Adrenal gland (tissue), 12 donors: Measurements from ENCODE around the gene SLC38A2. TPM values are rescaled to one million over a fixed set of nuclear protein-coding genes. Genes with fewer than 3 reads are reported as not detected.
A peak's percentile ranks its signal among the peaks of the same experiment; 100 is the strongest.
"Not testable (repeated sequence)": the region's sequence is repeated elsewhere in the genome, so short reads cannot be mapped to it uniquely, and the experiment has no call there.

Source experiments
- DNase-seq, 7 donors: peaks; one replicate each; pipeline ENCODE4 v3.0.0-alpha.2; 2019 to 2020
- H3K27ac ChIP-seq, 5 donors: fragments of 200-600 bp; sonication (generic) in 4 of 5; 1 replicate in 3 of 5; 2 replicates in 2 of 5; pipeline versions ENCODE4 v1.5.1 to v1.8.0; 2016 to 2020; ENCODE audit warnings: mild to moderate bottlenecking in 1 of 5
- H3K27me3 ChIP-seq: fragments of 200-600 bp; 2 replicates; pipeline ENCODE4 v1.8.0; 2021
- H3K36me3 ChIP-seq, 2 donors: fragments of 200-600 bp; replicated peaks in 1 of 2; 1 replicate in 1 of 2; 2 replicates in 1 of 2; pipeline versions ENCODE4 v1.5.1 to v1.8.0; 2018 to 2022
- H3K4me1 ChIP-seq, 2 donors: fragments of 200-600 bp; replicated peaks in 1 of 2; 1 replicate in 1 of 2; 2 replicates in 1 of 2; pipeline versions ENCODE4 v1.5.1 to v1.8.0; 2018 to 2021
- H3K4me3 ChIP-seq, 4 donors: fragments of 200-600 bp; sonication (generic) in 3 of 4; one replicate each; pipeline ENCODE4 v1.5.1; 2016 to 2018
- H3K9me3 ChIP-seq, 3 donors: fragments of 200-600 bp; sonication (generic) in 1 of 3; replicated peaks in 1 of 3; 1 replicate in 2 of 3; 2 replicates in 1 of 3; pipeline versions ENCODE4 v1.5.1 to v1.8.0; 2016 to 2021
- POLR2A ChIP-seq, 2 donors: fragments of 450-650 bp; IDR thresholded peaks; one replicate each; pipeline ENCODE4 v1.6.1; 2017; ENCODE audit warnings: antibody characterized with exemption in 2 of 2, mild to moderate bottlenecking in 2 of 2, moderate library complexity in 1 of 2
- WGBS, 4 donors: extraction: QIAGEN DNeasy Blood & Tissue Kit in 2 of 4; methylation state at CpG; one replicate each; pipeline versions ENCODE4 v1.1.5 to v1.1.7; 2013 to 2017; 5-methylcytosine and 5-hydroxymethylcytosine counted together
- intact Hi-C, 2 donors: fragments of 100-400 bp; cut with DNase I; formaldehyde crosslinking; loops; one replicate each; pipeline versions ENCODE4 v1.14.1 to v1.15.0; 2022 to 2023
- polyA plus RNA-seq, 3 donors: library from polyadenylated mRNA; stranded (reverse); fragments of 200-250 nt in 2 of 3; fragments of 350-450 nt in 1 of 3; fragmentation: Illumina TruSeq in 1 of 3; extraction: RNeasy Lipid Tissue Mini Kit (QIAGEN cat#74804) in 1 of 3; gene quantifications; one replicate each; pipeline ENCODE4 v1.2.3, GENCODE V29; 2013 to 2014
- total RNA-seq, 9 donors: library from RNA; depleted of rRNA in 4 of 9; stranded (reverse); fragments of >200 nt in 4 of 9; fragments of 120-200 nt in 1 of 9; fragmentation: NEBNext Ultra II Directional in 1 of 9; extraction: Animal tissue kit (Norgen Biotek cat#: 25700) in 1 of 9; gene quantifications; one replicate each; pipeline versions ENCODE4 v1.1.0 to v1.2.4, GENCODE V29; 2013 to 2023
- TF ChIP-seq, protein P1 (sequence below), 6 experiments: fragments of 450-650 bp in 4 of 6; fragments of 200-600 bp in 2 of 6; sonication (generic) in 1 of 6; IDR thresholded peaks; 1 replicate in 5 of 6; 2 replicates in 1 of 6; pipeline versions ENCODE4 v1.5.1 to v1.8.0; 2016 to 2021; ENCODE audit warnings: antibody characterized with exemption in 6 of 6, mild to moderate bottlenecking in 2 of 6, moderate library complexity in 1 of 6
- donor health status: healthy with polysubstance abuse.
- donor health status: Bipolar disorder and iron deficiency.
- donor health status: DM: yes; HTN: yes; CAD: no.
- donor health status: DM: no; HTN: no; CAD: no.
- donor health status: DM: no; HTN: no; CAD: no.
- donor health status: DM: yes; HTN: yes; CAD: no.

SLC38A2 gene
- total and polyA plus RNA-seq, 12 donors = 94.6 to 948 (median 280) TPM

DNA sequence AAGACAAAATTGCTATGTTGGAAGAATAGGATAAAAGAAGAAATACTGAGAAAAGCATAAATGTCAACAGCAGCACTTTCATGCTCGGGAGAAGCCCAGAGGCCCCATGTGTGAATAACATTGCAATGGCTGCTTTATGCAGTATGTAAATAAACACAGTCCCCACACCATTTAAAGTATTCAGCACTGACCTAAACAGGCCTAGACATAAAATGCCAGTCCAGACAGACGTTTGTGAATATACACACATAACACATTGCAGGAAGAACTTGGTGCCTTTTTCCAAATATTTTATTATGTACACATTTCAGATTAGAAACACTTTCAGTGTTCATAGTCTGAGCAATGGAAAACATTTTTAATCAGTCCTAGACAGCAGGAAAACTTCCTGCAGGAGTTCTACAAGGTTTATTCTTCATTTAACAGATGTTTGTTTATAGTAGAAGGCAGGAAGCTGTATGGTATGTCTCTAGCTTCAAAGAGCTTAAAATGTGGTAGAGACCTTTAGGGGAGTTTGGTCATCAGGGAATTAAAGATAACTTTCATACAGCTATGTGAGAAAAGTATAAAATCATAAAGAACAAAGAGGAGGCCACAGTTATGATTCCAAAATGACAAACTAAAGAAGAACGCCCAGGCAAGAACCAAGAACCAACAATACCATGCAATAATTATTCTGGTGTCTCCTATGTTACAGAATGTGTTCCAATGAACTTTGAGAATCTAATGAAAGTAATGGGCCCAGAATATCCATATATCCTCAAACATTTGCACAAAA lies 30.6 kb upstream of the SLC38A2 start:
- Histone ChIP-seq H3K4me1 (peaks cover 13 to 26% of the 10 kb centered on the region in 2 donors), H3K27me3 (no peaks in the 10 kb centered on the region), H3K4me3 (no peak overlapping the region), H3K27ac (peak overlapping the region in 3 of 5 donors; percentile 19 to 59 (median 50)), H3K36me3 (no peaks in the 10 kb centered on the region), H3K9me3 (no peaks in the 10 kb centered on the region)
- 67 to 70% (median 67%) methylated on average over 3 of the region's 3 CpGs for WGBS, 4 donors
- no peak for DNase-seq
- TF ChIP-seq POLR2A (IDR thresholded peaks at IDR 0.05) = no peak
- TF ChIP-seq, protein P1, sequence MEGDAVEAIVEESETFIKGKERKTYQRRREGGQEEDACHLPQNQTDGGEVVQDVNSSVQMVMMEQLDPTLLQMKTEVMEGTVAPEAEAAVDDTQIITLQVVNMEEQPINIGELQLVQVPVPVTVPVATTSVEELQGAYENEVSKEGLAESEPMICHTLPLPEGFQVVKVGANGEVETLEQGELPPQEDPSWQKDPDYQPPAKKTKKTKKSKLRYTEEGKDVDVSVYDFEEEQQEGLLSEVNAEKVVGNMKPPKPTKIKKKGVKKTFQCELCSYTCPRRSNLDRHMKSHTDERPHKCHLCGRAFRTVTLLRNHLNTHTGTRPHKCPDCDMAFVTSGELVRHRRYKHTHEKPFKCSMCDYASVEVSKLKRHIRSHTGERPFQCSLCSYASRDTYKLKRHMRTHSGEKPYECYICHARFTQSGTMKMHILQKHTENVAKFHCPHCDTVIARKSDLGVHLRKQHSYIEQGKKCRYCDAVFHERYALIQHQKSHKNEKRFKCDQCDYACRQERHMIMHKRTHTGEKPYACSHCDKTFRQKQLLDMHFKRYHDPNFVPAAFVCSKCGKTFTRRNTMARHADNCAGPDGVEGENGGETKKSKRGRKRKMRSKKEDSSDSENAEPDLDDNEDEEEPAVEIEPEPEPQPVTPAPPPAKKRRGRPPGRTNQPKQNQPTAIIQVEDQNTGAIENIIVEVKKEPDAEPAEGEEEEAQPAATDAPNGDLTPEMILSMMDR (IDR thresholded peaks at IDR 0.05) = no peak
- intact Hi-C loops = no loop called here

DNA sequence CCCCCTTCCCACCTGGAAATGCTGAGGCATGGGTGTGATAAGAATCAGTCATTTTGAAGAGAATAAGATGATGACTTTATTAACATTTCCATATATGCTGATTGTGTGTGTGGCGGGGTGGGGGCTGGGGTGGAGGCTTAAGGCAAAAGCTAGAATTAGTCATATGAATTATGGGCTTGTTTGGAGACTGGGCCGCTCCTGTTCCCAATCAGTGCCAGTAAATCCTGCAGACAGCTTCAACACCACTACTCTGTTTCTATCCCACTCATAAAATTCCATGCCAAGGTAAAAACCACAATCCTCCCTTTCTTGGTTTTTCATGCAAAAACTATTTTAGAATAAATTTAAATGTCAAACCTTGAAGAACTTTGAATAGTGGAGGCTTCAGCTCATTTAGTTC lies 29.9 kb upstream of the SLC38A2 start:
- H3K27ac ChIP-seq = peak overlapping the region in 2 of 5 donors; percentile 50 to 59
- DNase-seq = peak; percentile 38 to 79 (median 63)
- TF ChIP-seq, protein P1 (IDR thresholded peaks at IDR 0.05) = no peak
- no peak for TF ChIP-seq POLR2A (IDR thresholded peaks at IDR 0.05)
- no peaks in the 10 kb centered on the region for H3K9me3 ChIP-seq
- intact Hi-C loops = no loop called here
- H3K4me1 ChIP-seq = peaks cover 13 to 26% of the 10 kb centered on the region in 2 donors
- 22 to 38% (median 31%) methylated on average over 2 of the region's 2 CpGs for WGBS, 4 donors
- H3K36me3 ChIP-seq = no peaks in the 10 kb centered on the region
- H3K4me3 ChIP-seq = no peak overlapping the region
- no peaks in the 10 kb centered on the region for H3K27me3 ChIP-seq

DNA sequence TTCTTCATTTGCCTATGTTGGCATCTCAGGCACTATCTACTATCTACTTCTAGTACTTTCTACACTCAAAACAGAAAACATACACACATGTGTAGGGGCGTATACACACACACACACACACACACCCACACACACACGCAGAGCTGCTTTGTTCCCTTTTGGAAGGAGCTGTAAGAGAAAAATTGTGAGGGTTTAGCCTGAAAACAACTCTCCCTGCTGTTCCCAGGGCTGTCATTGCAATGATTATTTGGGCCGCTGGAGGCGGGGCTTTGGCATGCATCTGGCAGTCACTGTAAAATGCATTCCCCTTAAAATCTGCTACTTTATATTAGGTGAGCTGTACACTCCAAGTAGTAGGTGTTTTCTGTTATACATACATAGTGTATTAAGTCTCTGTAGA lies 29.1 kb upstream of the SLC38A2 start:
- Histone ChIP-seq H3K4me1 (peaks cover 13 to 26% of the 10 kb centered on the region in 2 donors), H3K9me3 (no peaks in the 10 kb centered on the region), H3K27ac (peak overlapping the region in 1 of 5 donors; percentile 59), H3K27me3 (no peaks in the 10 kb centered on the region), H3K36me3 (no peaks in the 10 kb centered on the region), H3K4me3 (no peak overlapping the region)
- DNase-seq = peak in 3 of 7 donors; percentile 30 to 51 (median 43)
- TF ChIP-seq, protein P1 (IDR thresholded peaks at IDR 0.05) = peak in 3 of 6 experiments; percentile 16 to 29 (median 26)
- TF ChIP-seq POLR2A (IDR thresholded peaks at IDR 0.05) = no peak
- 64 to 73% (median 66%) methylated on average over 4 of the region's 4 CpGs for WGBS, 4 donors
- intact Hi-C loops = no loop called here

DNA sequence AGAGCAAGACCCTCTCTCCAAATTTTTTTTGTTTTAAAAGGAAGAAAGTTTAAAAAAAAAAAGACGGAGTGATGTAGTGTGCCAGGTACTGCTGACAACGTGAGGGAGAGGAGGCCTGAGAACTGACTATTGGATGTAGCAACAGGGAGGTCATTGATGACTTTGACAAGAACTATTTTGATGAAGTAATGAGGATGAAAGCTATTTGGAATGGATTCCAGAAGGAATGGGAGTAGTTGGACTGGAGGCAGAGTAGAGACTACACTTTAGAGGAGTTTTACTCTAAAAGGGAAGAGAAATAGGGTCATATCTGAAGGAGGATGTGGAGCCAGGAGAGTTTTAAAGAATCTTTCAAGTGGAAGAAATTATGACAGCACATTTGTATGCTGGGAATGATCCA lies 27.8 kb upstream of the SLC38A2 start:
- Histone ChIP-seq H3K36me3 (no peaks in the 10 kb centered on the region), H3K9me3 (no peaks in the 10 kb centered on the region), H3K4me1 (peaks cover 13 to 26% of the 10 kb centered on the region in 2 donors), H3K4me3 (no peak overlapping the region), H3K27me3 (no peaks in the 10 kb centered on the region), H3K27ac (no peak overlapping the region)
- DNase-seq = no peak
- 87 to 96% (median 92%) methylated on average over 2 of the region's 2 CpGs for WGBS, 4 donors
- TF ChIP-seq, protein P1 (IDR thresholded peaks at IDR 0.05) = no peak
- no peak for TF ChIP-seq POLR2A (IDR thresholded peaks at IDR 0.05)
- intact Hi-C loops = no loop called here

DNA sequence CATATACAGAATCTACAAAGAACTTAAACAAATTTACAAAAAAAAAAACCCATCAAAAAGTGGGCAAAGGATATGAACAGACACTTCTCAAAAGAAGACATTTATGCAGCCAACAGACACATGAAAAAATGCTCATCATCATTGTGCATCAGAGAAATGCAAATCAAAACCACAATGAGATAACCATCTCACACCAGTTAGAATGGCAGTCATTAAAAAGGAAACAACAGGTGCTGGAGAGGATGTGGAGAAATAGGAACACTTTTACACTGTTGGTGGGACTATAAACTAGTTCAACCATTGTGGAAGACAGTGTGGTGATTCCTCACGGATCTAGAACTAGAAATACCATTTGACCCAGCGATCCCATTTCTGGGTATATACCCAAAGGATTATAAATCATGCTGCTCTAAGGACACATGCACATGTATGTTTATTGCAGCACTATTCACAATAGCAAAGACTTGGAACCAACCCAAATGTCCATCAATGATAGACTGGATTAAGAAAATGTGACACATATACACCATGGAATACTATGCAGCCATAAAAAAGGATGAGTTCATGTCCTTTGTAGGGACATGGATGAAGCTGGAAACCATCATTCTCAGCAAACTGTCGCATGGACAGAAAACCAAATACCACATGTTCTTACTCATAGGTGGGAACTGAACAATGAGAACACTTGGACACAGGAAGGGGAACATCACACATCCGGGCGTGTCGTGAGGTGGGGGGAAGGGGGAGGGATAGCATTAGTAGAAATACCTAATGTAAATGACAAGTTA lies 27.1 kb upstream of the SLC38A2 start:
- H3K27ac ChIP-seq, H3K36me3 ChIP-seq, H3K27me3 ChIP-seq, H3K4me3 ChIP-seq, DNase-seq, H3K9me3 ChIP-seq, intact Hi-C loops: not testable (repeated sequence)
- WGBS, 4 donors = 93 to 95% (median 94%) methylated on average over 6 of the region's 6 CpGs
- peaks cover 13 to 26% of the 10 kb centered on the region in 2 donors for H3K4me1 ChIP-seq
